Subcutaneous abdominal adipose tissue (tissue), 5 donors: ENCODE results near the gene LIN28B.

Source experiments
- H3K27ac ChIP-seq: one replicate; pipeline ENCODE4 v1.7.0; 2013; ENCODE audit warnings: low read depth, mild to moderate bottlenecking, inconsistent platforms, low read length, moderate library complexity
- H3K27me3 ChIP-seq, 5 donors: one replicate each; pipeline ENCODE4 v1.7.0; 2013; ENCODE audit warnings: low read length in 5 of 5, inconsistent platforms in 1 of 5; ENCODE audit not compliant: control insufficient read depth in 5 of 5, insufficient read depth in 4 of 5
- H3K36me3 ChIP-seq, 5 donors: one replicate each; pipeline ENCODE4 v1.7.0; 2013; ENCODE audit warnings: low read length in 5 of 5; ENCODE audit not compliant: control insufficient read depth in 5 of 5, insufficient read depth in 5 of 5
- H3K4me1 ChIP-seq, 5 donors: one replicate each; pipeline ENCODE4 v1.7.0; 2013; ENCODE audit warnings: low read length in 5 of 5, mild to moderate bottlenecking in 3 of 5, moderate library complexity in 1 of 5; ENCODE audit not compliant: control insufficient read depth in 5 of 5, insufficient read depth in 5 of 5
- H3K4me3 ChIP-seq, 5 donors: one replicate each; pipeline ENCODE4 v1.7.0; 2013; ENCODE audit warnings: low read length in 5 of 5, low read depth in 1 of 5
- H3K9ac ChIP-seq, 5 donors: one replicate each; pipeline ENCODE4 v1.7.0; 2013; ENCODE audit warnings: low read length in 5 of 5, mild to moderate bottlenecking in 4 of 5, moderate library complexity in 3 of 5
- H3K9me3 ChIP-seq, 5 donors: one replicate each; pipeline ENCODE4 v1.7.0; 2013; ENCODE audit warnings: low read length in 5 of 5; ENCODE audit not compliant: control insufficient read depth in 5 of 5
- donor health status: healthy.
- donor health status: healthy.
- donor health status: healthy.
- donor health status: healthy.
- donor health status: healthy.

LIN28B gene

DNA sequence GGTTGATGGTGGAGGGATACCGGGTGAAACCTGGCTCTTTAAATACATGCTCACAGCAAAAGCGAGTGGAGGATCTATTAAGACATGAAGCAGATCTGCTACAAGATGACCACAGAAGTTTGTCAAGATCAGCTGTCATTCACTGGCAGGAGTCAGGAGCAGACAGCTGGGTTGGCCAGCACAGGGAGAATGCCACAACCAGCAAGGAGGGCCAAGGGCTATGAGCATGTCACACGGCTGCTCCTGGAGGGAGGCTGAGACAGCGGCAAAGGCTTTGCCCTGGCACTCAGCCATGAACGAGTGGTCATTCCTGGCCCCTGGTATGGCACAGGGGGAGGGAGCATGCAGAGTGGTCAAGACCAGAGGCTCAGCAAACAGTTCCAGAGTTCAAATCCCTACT lies 145.3 kb downstream of the LIN28B start:
- Histone ChIP-seq H3K27ac (no peak overlapping the region), H3K36me3 (peaks cover 0 to 18% (median 3%) of the 10 kb centered on the region in 5 donors), H3K27me3 (no peaks in the 10 kb centered on the region), H3K4me3 (no peak overlapping the region), H3K9ac (no peak overlapping the region), H3K4me1 (no peaks in the 10 kb centered on the region), H3K9me3 (no peaks in the 10 kb centered on the region)

DNA sequence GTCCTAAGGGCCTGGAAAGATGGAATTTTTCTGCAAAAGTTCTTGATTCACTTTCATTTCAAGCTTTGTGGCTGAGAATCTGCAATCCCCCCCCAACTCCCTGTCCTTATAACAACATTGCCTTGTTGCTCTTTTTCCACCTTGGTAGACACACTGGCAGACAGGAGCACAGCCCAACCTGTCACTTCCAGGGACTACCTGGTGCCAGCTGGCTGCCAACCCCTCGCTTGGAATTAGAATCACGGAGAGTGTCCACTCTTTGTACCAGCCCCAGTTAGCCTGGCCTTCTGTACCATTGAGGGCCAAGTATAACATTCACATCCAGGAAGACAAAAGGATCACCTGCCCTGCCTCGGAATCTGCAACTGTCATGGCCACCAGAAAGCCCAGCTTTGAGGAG lies 148.2 kb downstream of the LIN28B start:
- H3K36me3 ChIP-seq, result peaks cover 0 to 15% (median 0%) of the 10 kb centered on the region in 5 donors
- no peak overlapping the region for H3K9ac ChIP-seq
- peaks cover 0 to 4% (median 0%) of the 10 kb centered on the region in 5 donors for H3K4me1 ChIP-seq
- H3K4me3 ChIP-seq, result no peak overlapping the region
- H3K9me3 ChIP-seq, result no peaks in the 10 kb centered on the region
- no peak overlapping the region for H3K27ac ChIP-seq
- no peaks in the 10 kb centered on the region for H3K27me3 ChIP-seq

DNA sequence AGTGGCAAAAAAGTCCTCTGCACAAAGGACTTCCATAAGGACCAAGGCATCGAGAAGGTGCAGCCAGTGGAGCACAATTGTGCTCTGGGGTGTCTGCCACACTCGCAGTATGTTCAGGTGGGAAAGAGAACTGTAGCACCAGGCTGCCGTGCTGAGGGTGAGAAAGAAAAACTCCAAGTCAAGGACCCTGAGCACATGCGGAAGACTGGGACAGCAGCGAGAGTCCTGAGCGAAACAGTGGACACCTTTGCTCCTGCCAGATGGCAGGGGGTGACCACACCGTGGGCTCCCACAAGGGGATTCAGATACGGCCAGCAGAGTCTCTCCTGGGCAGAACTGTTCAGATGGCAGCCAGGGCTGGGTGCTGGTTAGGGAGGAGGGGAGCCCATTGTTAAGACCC lies 149.4 kb downstream of the LIN28B start:
- no peaks in the 10 kb centered on the region for H3K27me3 ChIP-seq
- H3K9ac ChIP-seq, result no peak overlapping the region
- H3K4me1 ChIP-seq, result peaks cover 0 to 4% (median 0%) of the 10 kb centered on the region in 5 donors
- H3K9me3 ChIP-seq, result no peaks in the 10 kb centered on the region
- H3K27ac ChIP-seq, result no peak overlapping the region
- H3K36me3 ChIP-seq, result peaks cover 0 to 15% (median 2%) of the 10 kb centered on the region in 5 donors
- H3K4me3 ChIP-seq, result no peak overlapping the region

DNA sequence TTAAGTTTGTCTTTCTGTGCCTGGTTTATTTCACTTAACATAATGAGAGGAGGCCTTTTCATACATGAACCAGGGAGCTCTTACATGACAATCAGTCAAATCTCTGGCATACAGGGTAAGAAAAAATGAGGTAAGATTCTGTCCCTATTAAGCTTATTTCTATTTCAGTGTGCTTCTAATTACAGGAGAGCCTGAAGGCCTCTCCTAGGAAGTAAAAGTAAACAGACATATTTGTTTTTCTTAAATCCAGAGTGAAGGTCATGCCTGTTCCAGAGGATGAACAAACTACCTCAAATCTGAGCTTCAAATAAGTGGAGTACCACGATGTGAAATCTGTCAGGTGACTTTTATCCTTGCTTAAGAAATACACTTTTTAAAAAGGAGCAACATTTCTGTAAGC lies 150.3 kb downstream of the LIN28B start:
- Histone ChIP-seq H3K36me3 (peaks cover 0 to 17% (median 3%) of the 10 kb centered on the region in 5 donors), H3K4me1 (peaks cover 0 to 4% (median 0%) of the 10 kb centered on the region in 5 donors), H3K9ac (no peak overlapping the region), H3K27ac (no peak overlapping the region), H3K4me3 (no peak overlapping the region), H3K9me3 (no peaks in the 10 kb centered on the region), H3K27me3 (no peaks in the 10 kb centered on the region)

DNA sequence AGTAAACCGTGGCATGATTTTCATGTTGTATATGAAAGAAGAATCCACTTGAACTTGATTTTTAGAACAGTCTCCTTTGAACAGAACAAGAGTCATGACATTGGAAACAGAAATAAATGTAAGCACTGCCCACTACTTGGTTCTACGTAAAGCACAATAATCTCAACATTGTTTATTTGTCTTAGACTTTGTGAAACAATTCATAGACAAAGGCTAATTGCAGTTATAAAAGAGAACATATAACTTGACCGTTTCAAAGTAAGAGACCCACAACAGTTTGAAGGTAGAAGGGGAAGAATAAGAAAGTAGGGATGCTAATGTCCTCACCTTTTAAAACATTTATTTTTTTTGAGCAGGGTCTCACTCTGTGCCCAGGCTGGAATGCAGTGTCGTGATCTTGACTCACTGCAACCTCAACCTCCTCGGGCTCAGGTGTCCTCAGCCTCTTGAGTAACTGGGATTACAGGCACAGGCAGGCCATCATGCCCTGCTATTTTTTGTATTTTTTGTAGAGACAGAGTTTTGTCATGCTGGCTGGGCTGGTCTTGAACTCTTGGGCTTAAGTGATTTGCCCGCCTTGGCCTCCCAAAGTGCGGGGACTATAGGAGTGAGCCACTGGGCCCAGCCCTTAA lies 151.8 kb downstream of the LIN28B start:
- no peaks in the 10 kb centered on the region for H3K27me3 ChIP-seq
- H3K4me3 ChIP-seq, result no peak overlapping the region
- H3K9me3 ChIP-seq, result no peaks in the 10 kb centered on the region
- H3K4me1 ChIP-seq, result peaks cover 0 to 4% (median 0%) of the 10 kb centered on the region in 5 donors
- no peak overlapping the region for H3K27ac ChIP-seq
- no peak overlapping the region for H3K9ac ChIP-seq
- H3K36me3 ChIP-seq, result peaks cover 0 to 17% (median 3%) of the 10 kb centered on the region in 5 donors

DNA sequence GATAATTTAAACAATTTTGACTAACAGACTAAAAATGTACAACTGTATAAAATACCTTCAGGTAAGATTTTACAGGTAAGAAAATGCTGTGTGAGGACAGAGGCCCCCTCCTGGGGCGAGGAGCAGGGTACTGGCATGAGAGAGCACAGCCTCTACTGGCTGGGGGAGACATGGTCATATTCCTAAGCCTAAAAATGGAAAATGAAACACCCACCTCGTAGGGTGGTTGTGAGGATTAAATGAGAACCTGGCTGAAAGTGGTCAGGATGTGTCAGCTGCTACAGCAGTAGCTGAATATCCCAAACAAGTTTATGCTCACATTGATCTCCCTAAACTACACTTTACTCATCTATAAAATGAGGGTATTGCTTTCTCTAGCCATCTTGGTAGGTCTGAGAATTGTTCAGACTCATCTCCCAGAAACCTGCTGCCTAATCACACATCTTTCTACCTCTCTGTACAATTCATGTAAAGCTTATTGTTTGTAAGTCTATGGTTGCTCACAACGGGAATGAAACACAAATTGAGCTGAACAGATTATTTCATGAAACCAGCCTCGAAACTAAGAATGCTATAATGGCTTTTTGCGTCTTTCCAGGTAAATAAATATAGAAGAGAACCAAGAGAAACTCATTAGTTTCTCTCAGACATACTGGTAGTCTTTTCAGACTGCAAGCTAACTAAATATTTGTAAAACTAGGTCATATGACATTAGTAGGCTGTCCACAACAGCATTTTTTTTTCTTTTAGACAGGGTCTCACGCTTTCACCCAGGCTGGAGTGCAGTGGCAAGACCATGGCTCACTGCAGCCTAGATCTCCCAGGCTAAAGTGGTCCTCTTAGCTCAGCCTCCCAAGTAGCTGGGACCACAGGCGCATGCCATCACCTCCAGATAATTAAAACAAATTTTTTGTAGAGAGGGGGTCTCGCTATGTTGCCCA lies 153.3 kb downstream of the LIN28B start:
- H3K9ac ChIP-seq, result no peak overlapping the region
- peaks cover 0 to 17% (median 3%) of the 10 kb centered on the region in 5 donors for H3K36me3 ChIP-seq
- H3K4me1 ChIP-seq, result peaks cover 0 to 4% (median 0%) of the 10 kb centered on the region in 5 donors
- no peaks in the 10 kb centered on the region for H3K27me3 ChIP-seq
- H3K27ac ChIP-seq, result no peak overlapping the region
- H3K4me3 ChIP-seq, result no peak overlapping the region
- no peaks in the 10 kb centered on the region for H3K9me3 ChIP-seq

DNA sequence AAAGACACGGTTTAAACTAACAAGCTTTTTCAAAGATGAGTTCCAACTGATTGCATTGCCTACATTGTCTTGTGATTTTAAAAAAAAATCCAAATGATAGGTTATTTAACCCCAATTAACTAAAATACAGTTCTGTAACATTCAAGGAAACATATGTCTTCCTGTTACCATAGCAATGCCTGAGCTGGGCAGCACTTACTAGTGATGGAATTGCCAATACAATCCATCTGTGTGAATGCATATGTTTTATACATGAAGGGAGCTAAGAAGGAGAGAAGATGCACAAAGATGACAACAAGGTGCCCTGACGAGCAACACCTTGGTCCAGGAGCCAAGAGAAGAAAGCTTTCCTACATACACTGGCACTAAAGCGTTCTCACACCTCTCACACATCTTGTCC lies 154.2 kb downstream of the LIN28B start:
- Histone ChIP-seq H3K36me3 (peaks cover 0 to 17% (median 3%) of the 10 kb centered on the region in 5 donors), H3K27ac (no peak overlapping the region), H3K27me3 (no peaks in the 10 kb centered on the region), H3K9ac (no peak overlapping the region), H3K4me3 (no peak overlapping the region), H3K9me3 (no peaks in the 10 kb centered on the region), H3K4me1 (peaks cover 0 to 4% (median 0%) of the 10 kb centered on the region in 5 donors)

DNA sequence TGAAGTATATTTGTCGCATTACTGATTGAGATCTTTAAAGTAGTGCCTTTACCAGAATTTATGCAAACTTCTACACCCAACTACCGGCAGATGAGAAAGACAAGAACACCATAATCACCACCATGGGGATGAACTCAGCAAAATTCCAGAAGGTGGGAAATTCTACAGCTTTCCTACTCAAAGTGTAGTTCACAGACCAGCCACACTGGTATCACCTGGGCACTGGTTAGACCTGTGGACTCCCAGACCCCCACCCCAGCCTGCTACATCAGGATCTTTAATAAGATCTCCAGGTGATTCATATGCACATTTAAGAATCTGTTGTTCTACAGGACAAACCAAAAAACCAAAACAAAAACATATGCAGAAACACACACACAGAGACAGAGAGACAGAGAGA lies 155.0 kb downstream of the LIN28B start:
- peaks cover 0 to 17% (median 3%) of the 10 kb centered on the region in 5 donors for H3K36me3 ChIP-seq
- no peak overlapping the region for H3K9ac ChIP-seq
- no peaks in the 10 kb centered on the region for H3K9me3 ChIP-seq
- no peaks in the 10 kb centered on the region for H3K27me3 ChIP-seq
- H3K27ac ChIP-seq, result no peak overlapping the region
- peaks cover 0 to 4% (median 0%) of the 10 kb centered on the region in 5 donors for H3K4me1 ChIP-seq
- no peak overlapping the region for H3K4me3 ChIP-seq

DNA sequence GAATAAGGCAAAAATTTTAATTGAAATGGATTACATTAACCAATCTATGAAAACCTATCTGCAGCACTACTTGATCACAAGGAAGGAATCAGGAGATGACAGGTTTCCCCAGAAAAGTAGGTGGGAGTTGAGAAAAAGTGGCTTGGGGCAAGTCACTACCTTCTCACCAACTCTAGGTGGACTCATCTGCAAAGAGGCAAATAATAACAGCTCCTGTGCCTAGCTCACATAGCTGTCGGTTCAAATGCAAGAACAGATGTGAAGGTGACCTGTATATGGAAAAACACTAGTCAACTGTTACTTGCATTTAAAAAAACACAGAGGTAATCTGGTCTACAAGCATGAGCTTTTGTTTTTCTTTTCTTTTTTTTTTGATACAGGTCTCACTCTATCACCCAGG lies 155.7 kb downstream of the LIN28B start:
- H3K36me3 ChIP-seq, result peaks cover 0 to 18% (median 4%) of the 10 kb centered on the region in 5 donors

DNA sequence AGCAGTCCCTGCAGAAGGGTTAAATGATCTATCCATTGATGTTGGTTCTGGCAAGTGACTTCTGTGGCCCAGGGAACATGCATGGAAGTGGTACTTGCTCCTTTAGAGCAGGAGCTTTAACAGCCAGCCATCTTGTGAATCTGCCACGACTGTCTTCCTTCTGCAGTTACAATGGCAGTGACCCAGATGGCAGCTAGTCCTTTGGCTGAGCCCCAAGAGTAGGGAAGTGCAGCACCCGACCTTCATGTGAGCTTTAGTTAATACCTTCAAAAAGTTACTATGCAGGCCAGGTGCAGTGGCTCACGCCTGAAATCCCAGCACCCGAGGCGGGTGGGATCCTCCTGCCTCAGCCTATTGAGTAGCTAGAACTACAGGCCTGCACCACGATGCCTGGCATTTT lies 156.5 kb downstream of the LIN28B start:
- H3K36me3 ChIP-seq, result peaks cover 0 to 18% (median 4%) of the 10 kb centered on the region in 5 donors
- no peak overlapping the region for H3K9ac ChIP-seq
- no peaks in the 10 kb centered on the region for H3K9me3 ChIP-seq
- no peaks in the 10 kb centered on the region for H3K4me1 ChIP-seq
- no peak overlapping the region for H3K27ac ChIP-seq
- H3K4me3 ChIP-seq, result no peak overlapping the region
- no peaks in the 10 kb centered on the region for H3K27me3 ChIP-seq

More for the DNA sequence above, 155.7 kb downstream of the LIN28B start:
- Histone ChIP-seq H3K27me3 (no peaks in the 10 kb centered on the region), H3K27ac (no peak overlapping the region), H3K9me3 (no peaks in the 10 kb centered on the region), H3K4me1 (peaks cover 0 to 4% (median 0%) of the 10 kb centered on the region in 5 donors), H3K9ac (no peak overlapping the region), H3K4me3 (no peak overlapping the region)
